Progenitor cell of endocrine pancreas (in vitro differentiated cells): ENCODE data around the gene ICAM2. TPM values are rescaled to one million over a fixed set of nuclear protein-coding genes. Genes with fewer than 3 reads are reported as not detected.

Experiments used
- DNase-seq: peaks from one replicate; pipeline ENCODE4 v3.0.0; 2021; ENCODE audit warnings: low spot score; ENCODE audit not compliant: unreplicated experiment
- H3K27ac Mint-ChIP-seq: 2 replicates; pipeline ENCODE4 v1.8.0; 2021; ENCODE audit warnings: mild to moderate bottlenecking, moderate library complexity, mixed read lengths
- H3K27me3 Mint-ChIP-seq: 2 replicates; pipeline ENCODE4 v1.8.0; 2021; ENCODE audit warnings: mixed read lengths
- H3K36me3 Mint-ChIP-seq: 2 replicates; pipeline ENCODE4 v1.8.0; 2022; ENCODE audit warnings: mixed read lengths; ENCODE audit not compliant: insufficient read depth
- H3K4me1 Mint-ChIP-seq: 2 replicates; pipeline ENCODE4 v1.8.0; 2021; ENCODE audit warnings: low read depth, mixed read lengths
- H3K4me3 Mint-ChIP-seq: 2 replicates; pipeline ENCODE4 v1.8.0; 2021; ENCODE audit warnings: low read depth, mild to moderate bottlenecking, moderate library complexity, mixed read lengths
- H3K9me3 Mint-ChIP-seq: 2 replicates; pipeline ENCODE4 v1.8.0; 2021; ENCODE audit warnings: low read depth, mixed read lengths
- total RNA-seq: library from RNA; stranded (reverse); gene quantifications from 2 replicates; pipeline ENCODE4 v1.2.1, GENCODE V29; 2021
- TF ChIP-seq, protein P1 (sequence below): fragments of 200-600 bp; sonication (generic); IDR thresholded peaks from one replicate; pipeline ENCODE4 v1.5.0; 2021; ENCODE audit warnings: antibody characterized with exemption, mild to moderate bottlenecking; ENCODE audit not compliant: unreplicated experiment

Gene ICAM2
- total RNA-seq, 1 donor from 2014 or later, result 0.72 TPM

DNA sequence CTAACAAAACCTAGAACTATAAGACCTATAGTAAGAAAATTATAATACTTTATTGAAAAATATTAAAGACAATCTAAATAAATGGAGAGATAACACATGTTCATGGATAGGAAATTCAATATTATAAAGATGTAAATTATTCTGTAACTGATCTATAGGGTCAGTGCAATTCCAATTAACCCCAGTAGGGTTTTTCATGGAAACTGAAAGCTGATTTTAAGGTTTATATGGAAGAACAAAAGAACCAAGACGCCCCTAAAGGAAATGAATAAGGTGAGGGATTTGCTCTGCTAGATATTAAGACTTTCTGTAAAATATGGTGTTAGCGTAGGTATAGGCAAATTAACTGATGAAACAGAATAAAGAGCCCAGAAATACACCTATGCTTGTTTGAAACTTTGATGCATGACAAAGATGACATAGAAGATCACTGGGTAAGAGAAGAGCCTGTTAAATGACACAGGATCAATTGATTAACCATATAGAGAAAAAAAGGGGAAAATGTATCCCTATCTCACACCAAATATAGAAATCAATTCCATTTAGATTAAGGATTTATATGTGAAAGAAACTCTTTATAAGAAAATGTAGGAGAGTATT lies 3.0 kb downstream of the ICAM2 start:
- Mint-ChIP-seq H3K27ac (no peak overlapping the region), H3K36me3 (no peaks in the 10 kb centered on the region), H3K27me3 (peaks cover 15% of the 10 kb centered on the region), H3K9me3 (no peaks in the 10 kb centered on the region), H3K4me1 (peaks cover 8% of the 10 kb centered on the region), H3K4me3 (no peak overlapping the region)
- TF ChIP-seq, protein P1, sequence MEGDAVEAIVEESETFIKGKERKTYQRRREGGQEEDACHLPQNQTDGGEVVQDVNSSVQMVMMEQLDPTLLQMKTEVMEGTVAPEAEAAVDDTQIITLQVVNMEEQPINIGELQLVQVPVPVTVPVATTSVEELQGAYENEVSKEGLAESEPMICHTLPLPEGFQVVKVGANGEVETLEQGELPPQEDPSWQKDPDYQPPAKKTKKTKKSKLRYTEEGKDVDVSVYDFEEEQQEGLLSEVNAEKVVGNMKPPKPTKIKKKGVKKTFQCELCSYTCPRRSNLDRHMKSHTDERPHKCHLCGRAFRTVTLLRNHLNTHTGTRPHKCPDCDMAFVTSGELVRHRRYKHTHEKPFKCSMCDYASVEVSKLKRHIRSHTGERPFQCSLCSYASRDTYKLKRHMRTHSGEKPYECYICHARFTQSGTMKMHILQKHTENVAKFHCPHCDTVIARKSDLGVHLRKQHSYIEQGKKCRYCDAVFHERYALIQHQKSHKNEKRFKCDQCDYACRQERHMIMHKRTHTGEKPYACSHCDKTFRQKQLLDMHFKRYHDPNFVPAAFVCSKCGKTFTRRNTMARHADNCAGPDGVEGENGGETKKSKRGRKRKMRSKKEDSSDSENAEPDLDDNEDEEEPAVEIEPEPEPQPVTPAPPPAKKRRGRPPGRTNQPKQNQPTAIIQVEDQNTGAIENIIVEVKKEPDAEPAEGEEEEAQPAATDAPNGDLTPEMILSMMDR, result peak; percentile 25
- DNase-seq, result no peak

DNA sequence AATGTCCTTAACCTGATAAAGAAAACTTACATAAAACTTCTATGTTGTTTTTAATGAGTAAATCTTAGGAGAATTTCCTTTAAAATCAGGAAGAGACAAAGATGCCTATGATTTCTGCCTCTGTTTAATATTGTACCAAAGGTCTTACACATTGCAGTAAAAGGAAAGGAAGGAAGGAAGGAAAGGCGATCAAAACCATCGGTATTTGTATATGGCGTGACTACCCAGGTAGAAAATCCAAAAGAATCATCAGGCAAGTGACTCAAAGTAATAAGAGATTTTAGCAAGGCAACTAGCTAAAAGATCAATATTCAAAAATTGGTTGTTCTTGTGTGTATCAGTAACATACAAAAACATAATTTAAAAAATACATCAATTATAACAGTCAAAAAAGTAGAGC lies 3.5 kb downstream of the ICAM2 start:
- peaks cover 7% of the 10 kb centered on the region for H3K4me1 Mint-ChIP-seq
- no peaks in the 10 kb centered on the region for H3K36me3 Mint-ChIP-seq
- TF ChIP-seq, protein P1, result no peak
- H3K27me3 Mint-ChIP-seq, result peaks cover 15% of the 10 kb centered on the region
- no peak overlapping the region for H3K27ac Mint-ChIP-seq
- H3K9me3 Mint-ChIP-seq, result no peaks in the 10 kb centered on the region
- DNase-seq, result no peak
- H3K4me3 Mint-ChIP-seq, result no peak overlapping the region

DNA sequence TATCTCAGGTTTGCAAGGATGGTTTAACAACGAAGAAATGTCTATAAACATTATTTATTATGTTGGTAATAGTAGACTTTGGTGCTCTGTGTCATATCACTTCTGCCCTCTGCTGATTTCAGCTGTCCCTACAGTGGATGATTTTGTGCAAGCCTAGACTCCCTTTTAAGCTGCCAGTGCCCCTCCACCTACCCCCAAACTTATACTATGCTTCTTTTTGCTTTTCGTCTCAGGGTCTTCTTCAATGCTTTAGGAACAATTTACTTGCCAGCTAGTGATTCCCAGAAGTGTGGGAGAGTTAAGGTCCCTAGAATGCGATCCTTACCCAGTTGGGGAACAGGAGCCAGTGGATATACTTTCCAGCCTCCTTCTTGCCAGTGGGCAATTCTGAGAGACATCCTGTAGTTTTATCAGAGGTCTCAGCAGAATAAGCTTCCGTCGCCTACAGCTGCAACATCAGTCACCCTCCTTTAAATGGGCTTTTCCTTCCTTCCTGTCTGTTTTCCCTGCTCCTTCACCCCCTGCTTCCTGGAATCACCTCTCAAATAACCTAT lies 4.1 kb downstream of the ICAM2 start:
- no peak for DNase-seq
- Mint-ChIP-seq H3K36me3 (no peaks in the 10 kb centered on the region), H3K4me1 (peaks cover 7% of the 10 kb centered on the region), H3K27me3 (peaks cover 18% of the 10 kb centered on the region), H3K9me3 (no peaks in the 10 kb centered on the region), H3K27ac (no peak overlapping the region), H3K4me3 (no peak overlapping the region)
- TF ChIP-seq, protein P1, result no peak

DNA sequence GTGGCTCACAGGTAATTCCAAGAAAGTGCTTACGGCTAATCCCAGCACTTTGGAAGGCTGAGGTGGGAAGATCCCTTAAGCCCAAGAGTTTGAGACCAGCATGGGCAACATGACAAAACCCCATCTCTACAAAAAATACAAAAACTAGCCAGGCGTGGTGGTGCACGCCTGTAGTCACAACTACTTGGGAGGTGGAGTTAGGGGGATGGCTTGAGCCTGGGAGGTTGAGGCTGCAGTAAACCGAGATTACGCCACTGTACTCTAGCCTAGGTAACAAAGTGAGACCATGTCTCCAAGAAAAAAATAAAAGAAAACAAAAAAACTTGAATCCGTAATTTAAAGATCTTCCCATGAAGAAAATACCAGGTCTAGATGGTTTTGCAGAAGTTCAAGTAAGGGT lies 5.0 kb downstream of the ICAM2 start:
- TF ChIP-seq, protein P1, result no peak
- Mint-ChIP-seq H3K4me3 (no peak overlapping the region), H3K9me3 (no peaks in the 10 kb centered on the region), H3K27ac (no peak overlapping the region), H3K36me3 (no peaks in the 10 kb centered on the region), H3K4me1 (peaks cover 5% of the 10 kb centered on the region), H3K27me3 (peaks cover 18% of the 10 kb centered on the region)
- no peak for DNase-seq

DNA sequence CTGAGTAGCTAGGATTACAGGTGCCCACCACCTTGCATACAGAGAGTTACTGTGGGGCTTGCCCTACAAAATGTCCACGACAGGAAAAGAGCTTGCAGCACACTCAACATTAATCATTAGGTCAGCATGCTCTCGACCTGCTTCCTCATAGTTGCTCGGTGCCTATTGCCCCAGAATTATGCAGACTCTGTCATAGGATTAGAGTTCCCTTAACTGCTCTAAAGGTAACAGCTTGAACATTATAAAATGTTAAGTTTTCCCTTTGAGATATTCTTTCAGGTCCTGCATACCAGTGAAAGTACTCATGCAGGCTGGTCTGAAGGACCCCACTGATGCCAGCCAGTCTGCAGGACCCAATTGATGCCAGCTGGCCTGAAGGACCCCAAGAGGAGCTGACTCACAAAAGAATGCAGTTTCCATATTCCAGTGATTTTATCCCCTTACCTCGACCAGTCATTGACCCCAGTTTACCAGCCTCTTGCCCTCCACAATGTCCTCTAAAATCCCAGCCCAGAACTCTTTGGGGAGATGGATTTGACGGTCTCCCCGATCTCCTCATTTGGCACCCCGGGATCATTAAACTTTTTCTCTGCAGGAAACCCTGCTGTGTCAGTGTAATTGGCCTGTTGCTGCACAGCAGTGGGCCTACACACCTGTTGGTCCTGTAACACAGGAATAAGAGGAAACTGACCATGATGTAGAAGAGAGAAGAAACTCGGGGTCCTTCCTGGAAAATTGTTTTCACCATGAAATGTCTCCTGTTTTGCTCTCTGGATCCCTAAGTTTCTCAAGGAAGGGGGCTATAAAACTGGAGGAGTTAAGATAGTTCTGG lies 10.6 kb downstream of the ICAM2 start:
- Mint-ChIP-seq H3K4me1 (peaks cover 8% of the 10 kb centered on the region), H3K36me3 (no peaks in the 10 kb centered on the region), H3K27ac (no peak overlapping the region), H3K4me3 (no peak overlapping the region), H3K27me3 (peaks cover 12% of the 10 kb centered on the region), H3K9me3 (peaks cover 5% of the 10 kb centered on the region)
- TF ChIP-seq, protein P1, result no peak
- no peak for DNase-seq
